GM19043 (cell line): ENCODE measurements around the gene POLR2E.

Experiments
- ATAC-seq: cut with Tn5 transposase; IDR thresholded peaks from one replicate; pipeline ENCODE4 v1.9.1; 2021; ENCODE audit warnings: low read depth; ENCODE audit not compliant: unreplicated experiment

The POLR2E gene

GRCh38 chr19:1101337-1101698, 6.1 kb upstream of the POLR2E start:
- no peak for ATAC-seq

DNA sequence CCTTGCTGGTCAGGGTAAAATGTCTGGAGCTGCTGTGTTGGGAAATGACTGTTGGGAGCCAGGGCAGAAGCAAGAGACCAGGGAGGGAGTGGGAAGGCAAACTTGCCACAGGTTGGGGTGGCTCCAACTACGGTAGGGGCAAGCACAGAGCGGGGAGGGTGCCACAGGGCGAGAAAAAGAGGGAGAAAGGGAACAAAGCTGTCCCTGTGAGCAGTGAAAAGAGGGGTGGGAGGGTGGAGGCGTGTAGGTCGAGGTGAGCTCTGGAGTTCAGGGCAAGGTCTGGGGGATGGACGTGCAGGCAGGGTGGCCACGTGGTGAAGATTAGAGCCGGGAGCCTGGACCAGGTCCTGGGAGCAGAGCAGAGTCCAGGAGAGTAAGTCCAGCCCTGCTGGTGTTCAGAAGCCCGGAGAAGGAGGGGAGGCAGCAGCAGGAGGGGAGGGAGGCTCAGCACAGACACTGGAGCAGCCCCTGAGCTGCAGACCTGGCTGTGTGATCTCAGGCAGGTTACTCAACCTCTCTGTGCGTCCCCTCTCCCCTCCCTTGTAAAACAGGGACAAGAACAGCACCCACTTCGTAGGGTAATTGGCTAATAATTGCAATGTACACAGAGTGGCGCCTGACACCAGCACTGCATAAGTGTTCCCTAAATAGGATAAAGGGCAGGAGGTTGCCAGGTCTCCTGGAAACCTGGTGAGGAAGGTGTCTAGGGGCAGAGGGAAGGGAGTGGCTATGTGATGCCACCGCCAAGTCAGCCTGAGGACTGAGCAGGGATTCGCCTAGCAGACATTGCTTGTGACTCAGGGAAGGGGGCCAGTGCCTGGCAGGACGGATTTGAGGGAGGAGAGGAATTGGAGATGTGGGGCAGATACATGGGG, 3.2 kb upstream of the POLR2E start:
- no peak for ATAC-seq

DNA sequence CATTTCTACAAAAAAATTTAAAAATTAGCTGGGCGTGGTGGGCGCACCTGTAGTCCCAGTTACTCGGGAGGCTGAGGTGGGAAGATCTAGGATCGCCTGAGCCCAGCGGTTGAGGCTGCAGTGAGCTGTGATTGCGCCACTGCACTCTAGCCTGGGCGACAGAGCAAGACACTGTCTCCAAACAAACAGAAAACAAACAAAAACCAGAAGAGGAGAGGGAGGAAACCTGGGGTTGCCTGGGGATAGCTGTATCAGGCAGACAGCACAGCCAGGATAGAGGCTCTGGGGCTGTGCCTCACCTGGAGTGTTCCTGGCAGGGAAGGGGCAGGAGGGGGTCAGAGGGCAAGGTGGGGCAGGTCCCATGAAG, 2.6 kb upstream of the POLR2E start:
- ATAC-seq: no peak

DNA sequence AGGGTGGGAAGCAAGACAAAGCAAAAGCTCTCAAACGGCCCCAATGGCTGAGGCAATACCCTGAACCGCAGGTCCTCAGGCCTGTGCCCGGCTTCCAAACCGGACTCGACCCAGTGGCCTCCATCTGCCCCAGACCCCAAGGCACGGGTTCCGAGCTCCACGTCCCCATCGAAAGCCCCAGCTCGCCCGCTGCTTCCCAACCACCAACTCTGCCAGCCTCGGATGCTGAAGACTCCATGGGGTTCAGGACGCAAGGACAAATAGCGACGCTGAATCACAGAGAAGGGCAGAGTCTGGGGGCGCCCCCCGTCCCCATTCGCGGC, 559 bp downstream of the POLR2E start:
- ATAC-seq: no peak

DNA sequence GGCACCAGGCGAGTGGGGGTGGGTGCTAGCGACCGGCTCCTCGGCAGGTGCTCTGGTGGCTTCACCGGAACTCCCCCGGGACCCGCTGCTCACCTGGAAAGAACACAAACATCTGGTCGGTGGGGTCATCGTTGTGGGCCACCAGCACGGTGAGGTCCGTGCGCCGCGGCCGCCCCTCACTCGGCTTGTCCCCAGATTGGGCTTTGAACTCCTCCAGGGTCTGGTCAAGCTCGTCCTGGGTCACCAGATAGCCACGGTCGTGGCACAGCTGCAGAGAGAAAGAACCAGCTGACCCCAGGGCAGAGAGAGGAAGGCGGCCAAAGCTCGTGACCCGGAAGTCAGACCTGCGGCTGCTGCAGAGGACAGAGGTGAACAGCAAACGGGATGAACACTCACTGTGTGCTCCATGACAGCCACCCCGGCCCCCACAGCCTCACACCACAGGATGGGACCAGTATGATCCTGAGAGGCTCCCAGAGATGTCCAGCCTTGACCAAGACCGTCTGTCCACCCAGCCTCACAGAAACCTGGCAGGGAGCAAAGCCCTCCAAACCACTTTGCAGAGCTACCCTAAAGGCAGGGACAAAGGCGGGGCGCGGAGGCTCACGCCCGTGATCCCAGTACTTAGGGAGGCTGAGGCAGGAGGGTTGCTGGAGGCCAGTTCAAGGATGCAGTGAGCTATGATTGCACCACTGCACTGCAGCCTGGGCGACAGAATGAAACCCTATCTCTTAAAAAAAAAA, 1.2 kb downstream of the POLR2E start:
- ATAC-seq: no peak

- no peak for ATAC-seq
Measured at GRCh38 chr19:1093330-1093729, 1.8 kb downstream of the POLR2E start.

DNA sequence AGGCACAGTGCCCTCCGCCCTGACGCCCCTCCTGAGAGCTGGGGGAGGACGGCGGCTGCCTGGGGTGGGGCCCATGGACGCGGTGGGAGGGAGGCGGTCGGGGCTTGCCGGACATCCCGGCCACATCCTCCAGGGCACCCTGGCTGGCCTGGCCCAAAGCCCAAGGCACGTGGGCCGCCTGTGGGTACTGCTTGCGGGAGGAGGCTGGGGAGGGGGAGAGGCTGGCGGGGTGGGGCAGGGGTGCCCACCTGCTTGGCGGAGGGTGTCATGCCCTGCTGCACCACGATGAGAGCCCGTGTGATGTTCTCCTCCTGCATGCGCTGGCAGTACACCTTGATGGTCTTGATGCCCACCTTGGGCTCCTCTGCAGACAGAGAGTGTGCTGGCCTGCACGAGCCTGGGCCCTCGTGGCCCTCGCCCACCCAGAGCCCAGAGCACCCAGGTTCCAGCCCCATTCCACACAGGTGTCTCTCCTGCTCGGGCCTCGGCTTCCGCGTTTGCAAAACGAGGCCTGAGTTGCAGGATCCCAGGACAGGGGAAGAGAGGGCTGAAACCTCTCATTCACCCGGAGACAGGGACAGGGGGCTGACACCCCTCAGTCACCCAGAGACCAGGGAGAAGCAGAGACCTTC, 3.5 kb downstream of the POLR2E start:
- no peak for ATAC-seq

- no peak for ATAC-seq
Measured at GRCh38 chr19:1090731-1091543, 4.2 kb downstream of the POLR2E start.

- ATAC-seq: no peak
Measured at GRCh38 chr19:1089891-1090290, 5.3 kb downstream of the POLR2E start.

GRCh38 chr19:1089126-1089771, 5.9 kb downstream of the POLR2E start:
- ATAC-seq: no peak

DNA sequence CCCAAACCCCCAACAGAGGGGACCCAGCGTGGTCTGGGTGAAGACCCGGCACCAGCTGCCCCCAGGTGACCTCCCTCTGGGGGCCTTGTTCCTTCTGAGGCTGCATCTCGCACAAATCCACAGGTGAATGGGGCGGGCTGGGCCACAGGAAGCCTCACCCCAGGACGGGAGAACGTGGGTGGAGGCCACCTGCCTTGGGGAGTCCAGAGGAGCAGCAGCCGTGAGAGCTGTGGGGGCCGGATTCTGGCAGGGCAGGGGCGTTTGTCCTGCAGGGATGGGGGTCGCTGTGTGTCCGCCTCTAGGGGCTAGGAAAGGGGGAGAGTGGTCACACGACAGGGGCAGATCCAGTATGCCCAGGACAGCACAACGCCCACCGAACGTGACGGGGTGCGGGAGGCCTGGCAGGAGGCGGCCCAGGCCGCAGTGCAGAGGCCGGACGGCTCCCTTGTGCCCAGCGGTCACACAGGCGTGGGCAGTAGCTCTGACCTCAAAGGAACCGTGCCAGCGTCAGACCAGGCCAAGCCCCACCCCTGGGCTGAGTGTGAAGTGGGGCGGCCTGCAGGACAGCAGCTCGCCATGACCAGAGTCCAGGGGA, 6.7 kb downstream of the POLR2E start:
- ATAC-seq: no peak

GRCh38 chr19:1087813-1088415, 7.3 kb downstream of the POLR2E start:
- no peak for ATAC-seq

DNA sequence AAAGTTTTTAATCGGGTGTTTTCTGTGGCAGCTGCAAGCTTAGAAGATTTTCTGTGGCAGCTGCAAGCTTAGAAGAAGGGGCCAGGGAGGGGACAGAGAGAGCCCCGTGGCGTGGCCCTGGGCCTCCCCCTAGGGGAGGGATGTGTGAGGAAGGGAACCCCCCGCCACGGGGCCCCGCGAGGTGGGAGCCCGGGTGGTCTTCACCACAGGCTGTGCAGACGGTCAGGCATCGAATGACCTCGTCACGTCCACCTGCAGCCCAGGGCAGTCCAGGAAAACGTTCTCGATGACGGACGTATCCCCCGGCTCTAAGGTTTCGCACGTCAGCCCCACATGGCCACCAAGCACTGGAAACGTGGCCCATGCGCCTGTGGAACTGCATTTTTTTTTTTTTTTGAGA, 8.6 kb downstream of the POLR2E start:
- ATAC-seq: no peak

DNA sequence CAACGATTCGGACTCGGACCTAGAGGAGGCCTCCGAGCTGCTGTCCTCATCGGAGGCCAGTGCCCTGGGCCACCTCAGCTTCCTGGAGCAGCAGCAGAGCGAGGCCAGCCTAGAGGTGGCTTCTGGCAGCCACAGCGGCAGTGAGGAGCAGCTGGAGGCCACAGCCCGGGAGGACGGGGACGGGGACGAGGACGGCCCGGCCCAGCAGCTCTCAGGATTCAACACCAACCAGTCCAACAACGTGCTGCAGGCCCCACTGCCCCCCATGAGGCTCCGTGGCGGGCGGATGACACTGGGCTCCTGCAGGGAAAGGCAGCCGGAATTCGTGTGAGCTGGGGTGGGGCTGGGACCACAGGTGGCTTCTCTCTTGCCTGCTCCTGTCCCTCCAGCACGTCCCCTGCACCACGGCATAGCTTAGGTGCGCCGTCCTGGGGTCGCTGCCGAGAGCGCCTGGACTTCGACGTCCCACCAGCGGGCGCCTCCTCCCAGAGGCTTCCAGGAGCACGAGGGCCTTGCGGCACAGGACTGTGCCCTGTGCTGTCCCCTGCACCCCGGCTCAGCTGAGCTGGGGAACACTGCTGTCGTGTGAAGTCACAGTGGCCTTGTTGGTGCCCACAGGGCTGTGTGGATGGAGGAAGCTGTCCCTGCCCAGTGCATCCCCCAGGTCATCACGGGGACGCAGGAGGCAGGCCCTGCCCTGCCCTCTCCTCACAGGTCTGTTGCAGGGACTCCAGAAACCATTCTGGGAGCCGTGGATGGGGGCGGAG, 9.3 kb downstream of the POLR2E start:
- no peak for ATAC-seq

DNA sequence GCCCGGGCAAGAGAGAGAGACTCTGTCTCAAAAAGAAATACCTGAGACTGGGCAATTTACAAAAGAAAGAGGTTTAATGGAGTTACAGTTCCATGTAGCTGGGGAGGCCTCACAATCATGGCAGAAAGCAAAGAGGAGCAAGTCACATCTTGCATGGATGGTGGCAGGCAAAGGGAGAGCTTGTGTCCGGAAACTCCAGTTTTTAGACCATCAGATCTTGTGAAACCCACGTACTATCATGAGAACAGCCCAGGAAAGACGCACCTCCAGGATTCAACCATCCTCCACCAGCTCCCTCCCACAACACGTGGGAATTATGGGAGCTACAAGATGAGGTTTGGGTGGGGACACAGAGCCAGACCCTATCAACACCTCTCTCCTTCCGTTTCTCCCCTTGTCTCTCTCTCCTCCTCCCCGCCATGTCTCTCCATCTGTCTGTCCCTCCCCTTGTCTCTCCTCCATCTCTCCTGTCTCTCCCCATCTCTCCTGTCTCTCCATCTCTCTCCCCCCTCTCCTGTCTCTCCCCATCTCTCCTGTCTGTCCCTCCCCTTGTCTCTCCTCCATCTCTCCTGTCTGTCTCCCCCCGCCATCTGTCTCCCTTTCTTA, 10.0 kb downstream of the POLR2E start:
- no peak for ATAC-seq

- no peak for ATAC-seq
Measured at GRCh38 chr19:1084024-1084868, 10.9 kb downstream of the POLR2E start.

GRCh38 chr19:1082928-1083816, 12.0 kb downstream of the POLR2E start:
- ATAC-seq: no peak
